Lung (tissue), 12 donors: ENCODE data around the gene PTPRN2. TPM values are rescaled to one million over a fixed set of nuclear protein-coding genes. Genes with fewer than 3 reads are reported as not detected.

Source experiments
- ATAC-seq: fragments of 200-7000 bp; cut with Tn5 transposase; one replicate; pipeline ENCODE4 v1.9.1; 2020; ENCODE audit warnings: moderate number of reproducible peaks; ENCODE audit not compliant: insufficient read depth, low FRiP score
- DNase-seq, 3 donors: peaks; one replicate each; pipeline ENCODE4 v3.0.0-alpha.2; 2013 to 2017
- H3K27ac ChIP-seq, 2 donors: one replicate each; pipeline ENCODE4 v1.5.1; 2013; ENCODE audit warnings: mild to moderate bottlenecking in 2 of 2, moderate library complexity in 2 of 2, control low read depth in 1 of 2, inconsistent platforms in 1 of 2, low read depth in 1 of 2, low read length in 1 of 2
- H3K27me3 ChIP-seq, 3 donors: one replicate each; pipeline ENCODE4 v1.5.1; 2013; ENCODE audit warnings: low read length in 2 of 3; ENCODE audit not compliant: control insufficient read depth in 3 of 3, insufficient read depth in 3 of 3
- H3K36me3 ChIP-seq, 4 donors: one replicate each; pipeline ENCODE4 v1.5.1; 2013; ENCODE audit warnings: low read length in 4 of 4, mild to moderate bottlenecking in 1 of 4, moderate library complexity in 1 of 4; ENCODE audit not compliant: control insufficient read depth in 4 of 4, insufficient read depth in 4 of 4
- H3K4me1 ChIP-seq, 5 donors: one replicate each; pipeline ENCODE4 v1.5.1; 2013; ENCODE audit warnings: low read length in 5 of 5, mild to moderate bottlenecking in 2 of 5, moderate library complexity in 1 of 5; ENCODE audit not compliant: control insufficient read depth in 5 of 5, insufficient read depth in 5 of 5
- H3K4me3 ChIP-seq: one replicate; pipeline ENCODE4 v1.5.1; 2013; ENCODE audit warnings: mild to moderate bottlenecking, control low read depth, moderate library complexity
- H3K9ac ChIP-seq, 2 donors: one replicate each; pipeline ENCODE4 v1.5.1; 2013; ENCODE audit warnings: low read length in 2 of 2, control low read depth in 1 of 2; ENCODE audit not compliant: insufficient read depth in 1 of 2
- H3K9me3 ChIP-seq, 4 donors: one replicate each; pipeline ENCODE4 v1.5.1; 2013; ENCODE audit warnings: low read length in 3 of 4, mild to moderate bottlenecking in 1 of 4, moderate library complexity in 1 of 4; ENCODE audit not compliant: control insufficient read depth in 4 of 4, insufficient read depth in 3 of 4
- WGBS, 2 donors: extraction: QIAGEN DNeasy Blood & Tissue Kit; methylation state at CpG; one replicate each; pipeline ENCODE4 v1.1.7; 2013; 5-methylcytosine and 5-hydroxymethylcytosine counted together
- polyA plus RNA-seq, 2 donors: library from polyadenylated mRNA; stranded (reverse); fragments of 200-250 nt; gene quantifications; one replicate each; pipeline ENCODE4 v1.2.1, GENCODE V29; 2013
- total RNA-seq, 2 donors: library from RNA; depleted of rRNA in 1 of 2; stranded (reverse); fragments of >200 nt in 1 of 2; gene quantifications; one replicate each; pipeline ENCODE4 v1.2.1, GENCODE V29; 2014 to 2021
- TF ChIP-seq, protein P1 (sequence below): IDR thresholded peaks from 2 replicates; pipeline ENCODE4 v1.5.1; 2012; ENCODE audit warnings: mild to moderate bottlenecking; ENCODE audit errors: control extremely low read depth, extremely low read depth
- donor health status: control.
- donor health status: control.
- donor health status: Bipolar disorder and iron deficiency.
- donor health status: healthy.
- donor health status: DM: yes; HTN: yes; CAD: no.

PTPRN2 gene
- total and polyA plus RNA-seq, 4 donors = 2.1 to 7.4 (median 4.4) TPM

DNA sequence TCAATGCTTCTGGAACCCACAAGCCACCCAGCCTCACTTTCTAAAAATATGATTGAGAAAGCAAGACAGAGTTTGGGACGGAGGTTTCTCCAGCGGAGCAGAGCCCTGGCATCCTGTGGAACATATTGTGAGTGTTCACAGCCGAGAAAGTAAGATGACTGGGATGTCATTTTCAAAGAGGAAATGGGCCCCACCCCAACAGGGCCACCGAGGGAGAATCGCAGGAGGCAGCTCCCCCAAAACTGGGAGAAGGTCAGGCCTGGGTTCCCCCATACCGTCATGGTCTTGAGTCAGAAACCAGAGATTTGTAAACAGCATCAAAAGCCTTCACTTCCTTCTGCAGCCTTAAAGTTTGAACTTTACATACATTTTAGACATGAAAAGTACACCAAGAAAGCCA is 560.0 kb downstream of the PTPRN2 start:
- H3K4me1 ChIP-seq = peaks cover 0 to 9% (median 0%) of the 10 kb centered on the region in 5 donors
- no peaks in the 10 kb centered on the region for H3K27me3 ChIP-seq
- TF ChIP-seq, protein P1, sequence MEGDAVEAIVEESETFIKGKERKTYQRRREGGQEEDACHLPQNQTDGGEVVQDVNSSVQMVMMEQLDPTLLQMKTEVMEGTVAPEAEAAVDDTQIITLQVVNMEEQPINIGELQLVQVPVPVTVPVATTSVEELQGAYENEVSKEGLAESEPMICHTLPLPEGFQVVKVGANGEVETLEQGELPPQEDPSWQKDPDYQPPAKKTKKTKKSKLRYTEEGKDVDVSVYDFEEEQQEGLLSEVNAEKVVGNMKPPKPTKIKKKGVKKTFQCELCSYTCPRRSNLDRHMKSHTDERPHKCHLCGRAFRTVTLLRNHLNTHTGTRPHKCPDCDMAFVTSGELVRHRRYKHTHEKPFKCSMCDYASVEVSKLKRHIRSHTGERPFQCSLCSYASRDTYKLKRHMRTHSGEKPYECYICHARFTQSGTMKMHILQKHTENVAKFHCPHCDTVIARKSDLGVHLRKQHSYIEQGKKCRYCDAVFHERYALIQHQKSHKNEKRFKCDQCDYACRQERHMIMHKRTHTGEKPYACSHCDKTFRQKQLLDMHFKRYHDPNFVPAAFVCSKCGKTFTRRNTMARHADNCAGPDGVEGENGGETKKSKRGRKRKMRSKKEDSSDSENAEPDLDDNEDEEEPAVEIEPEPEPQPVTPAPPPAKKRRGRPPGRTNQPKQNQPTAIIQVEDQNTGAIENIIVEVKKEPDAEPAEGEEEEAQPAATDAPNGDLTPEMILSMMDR = no peak
- no peaks in the 10 kb centered on the region for H3K9me3 ChIP-seq
- no peak overlapping the region for H3K4me3 ChIP-seq
- H3K9ac ChIP-seq = no peak overlapping the region
- no peaks in the 10 kb centered on the region for H3K36me3 ChIP-seq
- WGBS, 2 donors = 80 to 82% methylated on average over 6 of the region's 6 CpGs
- ATAC-seq = no peak
- no peak overlapping the region for H3K27ac ChIP-seq
- peak in 1 of 3 donors; percentile 9 for DNase-seq

DNA sequence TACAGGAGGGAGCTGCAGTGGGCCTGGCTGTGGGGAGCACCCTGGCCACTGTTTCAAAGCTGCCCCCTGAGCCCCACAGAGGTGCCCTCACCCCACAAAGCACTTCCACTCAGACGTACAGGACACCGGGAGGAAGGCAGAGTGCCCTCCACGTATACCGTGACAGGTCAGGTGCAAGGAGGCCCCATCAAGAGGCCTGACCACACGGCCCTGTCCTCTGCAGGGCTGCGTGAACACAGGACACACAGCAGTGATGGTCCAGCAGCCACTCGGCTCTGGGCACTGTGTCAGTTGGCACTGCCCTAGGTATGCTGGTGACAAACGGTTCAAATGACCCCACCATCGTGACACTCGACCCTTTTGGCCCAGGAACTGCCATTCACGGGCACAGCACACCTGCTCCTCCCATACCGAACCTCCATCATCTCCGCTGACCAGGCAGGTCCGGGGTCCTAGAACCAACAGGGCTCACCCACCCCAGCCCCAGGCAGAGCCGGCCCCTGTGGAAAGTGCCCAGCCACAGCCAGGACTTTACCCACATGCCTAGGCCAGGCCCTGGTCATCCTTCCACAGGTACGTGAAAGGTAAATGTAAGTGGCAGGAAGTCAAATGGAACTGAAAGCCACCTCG is 560.9 kb downstream of the PTPRN2 start:
- TF ChIP-seq, protein P1 = no peak
- 88% methylated on average over 17 of the region's 17 CpGs for WGBS, 2 donors
- no peak for ATAC-seq
- peak in 1 of 3 donors; percentile 7 for DNase-seq
- peaks cover 0 to 4% (median 0%) of the 10 kb centered on the region in 5 donors for H3K4me1 ChIP-seq
- no peak overlapping the region for H3K9ac ChIP-seq
- H3K4me3 ChIP-seq = no peak overlapping the region
- no peaks in the 10 kb centered on the region for H3K36me3 ChIP-seq
- no peaks in the 10 kb centered on the region for H3K9me3 ChIP-seq
- no peaks in the 10 kb centered on the region for H3K27me3 ChIP-seq
- no peak overlapping the region for H3K27ac ChIP-seq

DNA sequence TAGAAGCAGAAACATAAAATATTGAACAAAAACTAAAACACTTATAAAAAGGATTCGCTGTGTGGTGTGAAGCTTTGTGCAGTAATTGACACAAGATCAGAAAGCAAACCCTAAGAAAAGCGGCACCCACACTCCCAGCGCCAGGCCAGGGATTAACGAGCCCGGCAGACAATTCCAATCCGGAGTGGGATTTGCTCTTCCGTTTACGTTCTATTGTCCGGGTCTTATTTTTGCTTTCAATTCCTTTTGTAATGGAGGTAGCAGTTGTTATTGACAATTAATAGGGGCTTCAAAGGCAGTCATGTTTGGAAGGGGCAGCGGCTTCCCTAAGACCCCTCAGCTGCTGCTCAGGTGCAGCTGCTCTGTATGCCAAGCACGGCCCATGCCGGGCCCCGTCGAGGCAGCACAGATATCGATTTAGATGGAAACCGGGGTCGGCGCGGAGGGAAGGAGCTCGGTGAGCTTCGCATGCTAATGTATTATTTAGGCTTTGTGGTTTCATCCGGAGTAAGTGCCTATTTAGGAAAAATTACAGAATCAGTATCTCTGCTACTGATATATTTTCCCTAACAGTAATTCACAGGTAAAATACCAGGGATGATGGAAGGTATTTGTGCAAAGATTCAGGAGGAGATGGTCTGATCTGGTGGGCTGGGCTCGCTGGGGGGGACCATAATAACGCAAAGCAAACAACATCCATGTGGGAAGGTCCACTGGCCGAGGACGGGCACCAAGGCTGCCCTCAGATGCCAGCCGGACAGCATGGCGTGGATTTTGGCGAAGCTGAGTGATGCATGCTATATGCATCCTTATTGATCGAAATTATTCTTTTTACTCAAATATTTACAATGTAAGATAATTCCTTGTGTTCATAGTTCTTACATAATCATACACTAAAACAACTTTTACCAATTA is 561.7 kb downstream of the PTPRN2 start:
- no peak for DNase-seq
- WGBS, 2 donors = 92 to 94% methylated on average over 30 of the region's 30 CpGs
- H3K4me3 ChIP-seq = no peak overlapping the region
- TF ChIP-seq, protein P1 = no peak
- no peak for ATAC-seq
- H3K9ac ChIP-seq = no peak overlapping the region
- peaks cover 0 to 3% (median 0%) of the 10 kb centered on the region in 3 donors for H3K27me3 ChIP-seq
- peaks cover 0 to 2% (median 0%) of the 10 kb centered on the region in 5 donors for H3K4me1 ChIP-seq
- no peak overlapping the region for H3K27ac ChIP-seq
- no peaks in the 10 kb centered on the region for H3K36me3 ChIP-seq
- H3K9me3 ChIP-seq = no peaks in the 10 kb centered on the region
